Measurements from ENCODE around the gene TMEM151A. TPM values are rescaled to one million over a fixed set of nuclear protein-coding genes. Genes with fewer than 3 reads are reported as not detected.

TMEM151A gene
- total and polyA plus RNA-seq, 4 donors, result 0.05 to 0.13 TPM; not detected in 2

DNA sequence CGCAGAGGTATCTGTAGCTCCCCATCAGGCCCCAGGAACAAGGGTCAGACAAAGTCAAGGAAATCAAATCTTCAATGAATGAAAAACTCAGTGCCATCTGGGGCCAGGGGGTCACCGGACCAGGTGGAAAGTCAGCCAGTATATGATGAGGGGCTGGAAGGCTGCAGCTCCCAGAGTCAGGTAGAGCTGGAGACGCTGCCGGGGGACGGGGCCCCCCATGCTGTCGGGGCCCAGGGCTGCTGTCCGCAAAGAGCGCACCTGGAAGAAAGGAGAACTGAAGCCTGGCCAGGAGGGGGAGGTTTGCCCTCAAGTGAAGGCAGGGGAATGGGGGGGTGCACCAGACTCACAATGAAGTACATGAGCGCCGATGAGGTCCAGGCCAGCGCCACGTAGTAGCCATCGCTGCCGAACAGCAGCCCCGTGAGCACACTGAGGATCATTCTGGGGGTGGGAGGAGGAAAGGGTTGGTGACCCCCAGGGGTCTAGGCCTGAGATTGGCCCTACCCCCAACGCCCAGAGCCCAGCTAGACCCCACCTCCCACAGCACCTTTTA is 7.1 kb upstream of the TMEM151A start:
- Histone ChIP-seq H3K9ac (ENCODE audit: low read depth in 1 of 2, low read length in 2 of 2) (no peak overlapping the region), H3K27me3 (ENCODE audit: control insufficient read depth in 4 of 4, insufficient read depth in 4 of 4, low read length in 3 of 4) (no peaks in the 10 kb centered on the region), H3K4me3 (ENCODE audit: low read depth in 1 of 3, low read length in 3 of 3) (no peak overlapping the region), H3K9me3 (ENCODE audit: control insufficient read depth in 4 of 4, low read length in 3 of 4) (no peaks in the 10 kb centered on the region), H3K36me3 (ENCODE audit: control insufficient read depth in 4 of 4, insufficient read depth in 3 of 4, low read depth in 1 of 4, low read length in 3 of 4) (peaks cover 0 to 5% (median 4%) of the 10 kb centered on the region in 4 donors), H3K4me1 (ENCODE audit: control insufficient read depth in 4 of 4, insufficient read depth in 4 of 4, low read length in 3 of 4) (peaks cover 10 to 43% (median 28%) of the 10 kb centered on the region in 4 donors), H3K27ac (ENCODE audit: low read depth in 1 of 2, low read length in 2 of 2) (no peak overlapping the region)
- WGBS, result 96% methylated on average over 16 of the region's 16 CpGs
- TF ChIP-seq YY1 (IDR thresholded peaks at IDR 0.05) (no peak), GABPA (IDR thresholded peaks at IDR 0.05 in 1 of 2, conservative IDR thresholded peaks at IDR 0.05 in 1 of 2) (no peak), FOXA2 (IDR thresholded peaks at IDR 0.05) (no peak), HNF4G (IDR thresholded peaks at IDR 0.05) (no peak), NR2F2 (IDR thresholded peaks at IDR 0.05) (no peak), HNF4A (conservative IDR thresholded peaks at IDR 0.05) (no peak), RXRA (IDR thresholded peaks at IDR 0.05) (no peak), TAF1 (conservative IDR thresholded peaks at IDR 0.05) (no peak), FOXA1 (IDR thresholded peaks at IDR 0.05) (no peak), JUND (IDR thresholded peaks at IDR 0.05) (no peak)
- TF ChIP-seq, protein P1, sequence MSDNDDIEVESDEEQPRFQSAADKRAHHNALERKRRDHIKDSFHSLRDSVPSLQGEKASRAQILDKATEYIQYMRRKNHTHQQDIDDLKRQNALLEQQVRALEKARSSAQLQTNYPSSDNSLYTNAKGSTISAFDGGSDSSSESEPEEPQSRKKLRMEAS (IDR thresholded peaks at IDR 0.05), result no peak
- TF ChIP-seq, protein P2, sequence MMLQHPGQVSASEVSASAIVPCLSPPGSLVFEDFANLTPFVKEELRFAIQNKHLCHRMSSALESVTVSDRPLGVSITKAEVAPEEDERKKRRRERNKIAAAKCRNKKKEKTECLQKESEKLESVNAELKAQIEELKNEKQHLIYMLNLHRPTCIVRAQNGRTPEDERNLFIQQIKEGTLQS (IDR thresholded peaks at IDR 0.05), result no peak
- TF ChIP-seq, protein P3, sequence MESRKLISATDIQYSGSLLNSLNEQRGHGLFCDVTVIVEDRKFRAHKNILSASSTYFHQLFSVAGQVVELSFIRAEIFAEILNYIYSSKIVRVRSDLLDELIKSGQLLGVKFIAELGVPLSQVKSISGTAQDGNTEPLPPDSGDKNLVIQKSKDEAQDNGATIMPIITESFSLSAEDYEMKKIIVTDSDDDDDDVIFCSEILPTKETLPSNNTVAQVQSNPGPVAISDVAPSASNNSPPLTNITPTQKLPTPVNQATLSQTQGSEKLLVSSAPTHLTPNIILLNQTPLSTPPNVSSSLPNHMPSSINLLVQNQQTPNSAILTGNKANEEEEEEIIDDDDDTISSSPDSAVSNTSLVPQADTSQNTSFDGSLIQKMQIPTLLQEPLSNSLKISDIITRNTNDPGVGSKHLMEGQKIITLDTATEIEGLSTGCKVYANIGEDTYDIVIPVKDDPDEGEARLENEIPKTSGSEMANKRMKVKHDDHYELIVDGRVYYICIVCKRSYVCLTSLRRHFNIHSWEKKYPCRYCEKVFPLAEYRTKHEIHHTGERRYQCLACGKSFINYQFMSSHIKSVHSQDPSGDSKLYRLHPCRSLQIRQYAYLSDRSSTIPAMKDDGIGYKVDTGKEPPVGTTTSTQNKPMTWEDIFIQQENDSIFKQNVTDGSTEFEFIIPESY (IDR thresholded peaks at IDR 0.05), result no peak
- DNase-seq (ENCODE audit: low spot score), result no peak

DNA sequence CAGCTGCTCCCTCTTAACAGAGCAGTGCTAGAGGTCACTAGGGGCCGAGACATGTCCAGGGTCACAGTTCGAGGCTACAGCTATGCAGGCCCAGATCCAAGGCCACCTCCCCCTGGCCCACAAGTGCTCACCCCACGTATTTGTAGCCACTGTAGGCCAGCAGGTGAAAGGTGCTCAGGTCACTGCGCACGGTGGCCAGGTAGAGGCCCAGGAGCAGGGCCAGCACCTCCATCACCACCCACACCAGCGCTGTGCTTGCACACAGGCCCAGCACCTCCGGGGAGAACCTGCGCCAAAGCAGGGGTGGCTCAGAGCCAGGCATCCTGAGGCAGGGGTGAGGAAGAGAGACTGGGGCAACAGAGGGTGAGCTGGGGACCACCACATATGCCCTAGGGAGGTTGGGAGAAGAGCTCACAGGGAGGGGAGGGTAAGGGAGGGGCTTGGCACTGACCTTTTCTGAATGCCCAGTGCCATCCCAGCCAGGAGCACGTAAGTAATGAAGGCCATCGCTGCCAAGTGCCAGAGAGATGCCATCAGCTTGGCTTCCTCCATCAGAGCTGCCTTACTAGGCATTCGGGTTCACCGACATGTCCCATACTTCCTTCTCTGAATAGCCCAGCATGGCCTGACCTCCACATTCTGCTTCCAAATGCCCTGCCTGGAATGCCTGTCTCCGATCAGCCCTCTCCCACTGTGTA is 6.3 kb upstream of the TMEM151A start:
- H3K36me3 ChIP-seq (ENCODE audit: control insufficient read depth in 4 of 4, insufficient read depth in 3 of 4, low read depth in 1 of 4, low read length in 3 of 4), result peaks cover 0 to 5% (median 4%) of the 10 kb centered on the region in 4 donors
- no peak for DNase-seq (ENCODE audit: low spot score)
- H3K4me1 ChIP-seq (ENCODE audit: control insufficient read depth in 4 of 4, insufficient read depth in 4 of 4, low read length in 3 of 4), result peaks cover 12 to 50% (median 36%) of the 10 kb centered on the region in 4 donors
- H3K27ac ChIP-seq (ENCODE audit: low read depth in 1 of 2, low read length in 2 of 2), result no peak overlapping the region
- H3K27me3 ChIP-seq (ENCODE audit: control insufficient read depth in 4 of 4, insufficient read depth in 4 of 4, low read length in 3 of 4), result no peaks in the 10 kb centered on the region
- no peak overlapping the region for H3K4me3 ChIP-seq (ENCODE audit: low read depth in 1 of 3, low read length in 3 of 3)
- no peak overlapping the region for H3K9ac ChIP-seq (ENCODE audit: low read depth in 1 of 2, low read length in 2 of 2)
- 63% methylated on average over 13 of the region's 13 CpGs for WGBS
- H3K9me3 ChIP-seq (ENCODE audit: control insufficient read depth in 4 of 4, low read length in 3 of 4), result no peaks in the 10 kb centered on the region
- TF ChIP-seq FOXA2 (IDR thresholded peaks at IDR 0.05), result no peak
- TF ChIP-seq GABPA (IDR thresholded peaks at IDR 0.05 in 1 of 2, conservative IDR thresholded peaks at IDR 0.05 in 1 of 2), result no peak
- TF ChIP-seq, protein P2 (IDR thresholded peaks at IDR 0.05), result no peak
- no peak for TF ChIP-seq HNF4G (IDR thresholded peaks at IDR 0.05)
- no peak for TF ChIP-seq NR2F2 (IDR thresholded peaks at IDR 0.05)
- TF ChIP-seq TAF1 (conservative IDR thresholded peaks at IDR 0.05), result no peak
- TF ChIP-seq, protein P4, sequence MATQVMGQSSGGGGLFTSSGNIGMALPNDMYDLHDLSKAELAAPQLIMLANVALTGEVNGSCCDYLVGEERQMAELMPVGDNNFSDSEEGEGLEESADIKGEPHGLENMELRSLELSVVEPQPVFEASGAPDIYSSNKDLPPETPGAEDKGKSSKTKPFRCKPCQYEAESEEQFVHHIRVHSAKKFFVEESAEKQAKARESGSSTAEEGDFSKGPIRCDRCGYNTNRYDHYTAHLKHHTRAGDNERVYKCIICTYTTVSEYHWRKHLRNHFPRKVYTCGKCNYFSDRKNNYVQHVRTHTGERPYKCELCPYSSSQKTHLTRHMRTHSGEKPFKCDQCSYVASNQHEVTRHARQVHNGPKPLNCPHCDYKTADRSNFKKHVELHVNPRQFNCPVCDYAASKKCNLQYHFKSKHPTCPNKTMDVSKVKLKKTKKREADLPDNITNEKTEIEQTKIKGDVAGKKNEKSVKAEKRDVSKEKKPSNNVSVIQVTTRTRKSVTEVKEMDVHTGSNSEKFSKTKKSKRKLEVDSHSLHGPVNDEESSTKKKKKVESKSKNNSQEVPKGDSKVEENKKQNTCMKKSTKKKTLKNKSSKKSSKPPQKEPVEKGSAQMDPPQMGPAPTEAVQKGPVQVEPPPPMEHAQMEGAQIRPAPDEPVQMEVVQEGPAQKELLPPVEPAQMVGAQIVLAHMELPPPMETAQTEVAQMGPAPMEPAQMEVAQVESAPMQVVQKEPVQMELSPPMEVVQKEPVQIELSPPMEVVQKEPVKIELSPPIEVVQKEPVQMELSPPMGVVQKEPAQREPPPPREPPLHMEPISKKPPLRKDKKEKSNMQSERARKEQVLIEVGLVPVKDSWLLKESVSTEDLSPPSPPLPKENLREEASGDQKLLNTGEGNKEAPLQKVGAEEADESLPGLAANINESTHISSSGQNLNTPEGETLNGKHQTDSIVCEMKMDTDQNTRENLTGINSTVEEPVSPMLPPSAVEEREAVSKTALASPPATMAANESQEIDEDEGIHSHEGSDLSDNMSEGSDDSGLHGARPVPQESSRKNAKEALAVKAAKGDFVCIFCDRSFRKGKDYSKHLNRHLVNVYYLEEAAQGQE (IDR thresholded peaks at IDR 0.05), result no peak
- no peak for TF ChIP-seq FOXA1 (IDR thresholded peaks at IDR 0.05)
- TF ChIP-seq HNF4A (conservative IDR thresholded peaks at IDR 0.05), result no peak
- TF ChIP-seq, protein P3 (IDR thresholded peaks at IDR 0.05), result no peak
- TF ChIP-seq SP1 (IDR thresholded peaks at IDR 0.05), result no peak
- no peak for TF ChIP-seq RXRA (IDR thresholded peaks at IDR 0.05)

All from liver (tissue), 9 donors.